ENCODE data around the gene PTPRK. TPM values are rescaled to one million over a fixed set of nuclear protein-coding genes. Genes with fewer than 3 reads are reported as not detected.

Gene PTPRK
- total RNA-seq, 1 experiment from 2014 or later: 34.2 TPM

DNA sequence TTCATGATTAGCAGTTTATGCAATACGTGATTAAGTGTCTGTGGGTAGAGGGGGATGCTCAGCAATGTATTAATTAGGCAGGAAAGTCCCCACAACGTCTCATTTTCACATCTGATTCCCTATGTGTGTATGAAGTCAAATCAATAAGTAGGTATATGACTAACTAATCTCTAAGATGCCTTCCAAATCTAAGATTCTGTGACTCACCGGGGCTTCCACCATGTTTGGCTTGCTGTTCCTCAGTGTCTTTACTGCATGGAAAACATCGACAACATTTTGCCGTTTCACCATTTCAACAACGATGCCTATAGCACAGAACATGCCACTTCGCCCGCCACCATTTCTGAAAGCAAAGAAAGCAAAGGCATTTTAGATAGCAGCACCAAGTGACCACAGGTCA, 547.6 kb downstream of the PTPRK start:
- Histone ChIP-seq H4K20me1 (ENCODE audit: insufficient read depth) (no peaks in the 10 kb centered on the region), H3K27me3 (ENCODE audit: insufficient read depth, low read length) (no peaks in the 10 kb centered on the region), H3K4me3 (replicated peaks in 1 of 2; ENCODE audit: low read depth in 1 of 2, low read length in 2 of 2) (no peak overlapping the region), H2AFZ (ENCODE audit: low read depth, low read length, poor library complexity, severe bottlenecking) (no peak overlapping the region), H3K9me3 (ENCODE audit: control insufficient read depth in 1 of 2, insufficient read depth in 1 of 2, low read depth in 1 of 2, low read length in 2 of 2) (no peaks in the 10 kb centered on the region), H3K79me2 (ENCODE audit: insufficient read depth, low read length) (no peaks in the 10 kb centered on the region), H3K36me3 (ENCODE audit: control insufficient read depth in 1 of 2, insufficient read depth in 2 of 2, low read length in 2 of 2) (no peaks in the 10 kb centered on the region; a peak in 1 of 4 replicates), H3K9me2 (ENCODE audit: insufficient read depth) (no peaks in the 10 kb centered on the region), H3K4me1 (ENCODE audit: control insufficient read depth in 1 of 2, insufficient read depth in 2 of 2, low read length in 2 of 2) (peaks cover 0 to 7% of the 10 kb centered on the region in 2 experiments; a peak in 1 of 4 replicates), H3K4me2 (ENCODE audit: low read length) (no peak overlapping the region), H3K9ac (ENCODE audit: low read length) (no peak overlapping the region), H3K27ac (ENCODE audit: low read depth, low read length) (no peak overlapping the region)
- no TSS peak for BruUV-seq (replicated peaks)
- POLR2A ChIA-PET: no interaction called here
- TF ChIP-seq MAX (IDR thresholded peaks at IDR 0.05) (no peak), YY1 (IDR thresholded peaks at IDR 0.05; ENCODE audit: extremely low read depth, insufficient replicate concordance, low read depth, low read length) (no peak), SIN3A (IDR thresholded peaks at IDR 0.05; ENCODE audit: low read depth) (no peak), SRF (IDR thresholded peaks at IDR 0.05; ENCODE audit: low read depth) (no peak), FOSL1 (IDR thresholded peaks at IDR 0.05; ENCODE audit: low read depth) (no peak), TCF7L2 (IDR thresholded peaks at IDR 0.05; ENCODE audit: borderline replicate concordance, extremely low read depth, insufficient read depth, insufficient read length) (no peak), EGR1 (IDR thresholded peaks at IDR 0.05; ENCODE audit: low read depth) (no peak), SP1 (IDR thresholded peaks at IDR 0.05; ENCODE audit: low read depth) (no peak), RAD21 (IDR thresholded peaks at IDR 0.05; ENCODE audit: low read depth) (no peak), POLR2A (IDR thresholded peaks at IDR 0.05; ENCODE audit: borderline replicate concordance, extremely low read depth, insufficient read depth, insufficient read length) (no peak), CEBPB (IDR thresholded peaks at IDR 0.05; ENCODE audit: low read depth) (no peak)
- TF ChIP-seq, protein P1, sequence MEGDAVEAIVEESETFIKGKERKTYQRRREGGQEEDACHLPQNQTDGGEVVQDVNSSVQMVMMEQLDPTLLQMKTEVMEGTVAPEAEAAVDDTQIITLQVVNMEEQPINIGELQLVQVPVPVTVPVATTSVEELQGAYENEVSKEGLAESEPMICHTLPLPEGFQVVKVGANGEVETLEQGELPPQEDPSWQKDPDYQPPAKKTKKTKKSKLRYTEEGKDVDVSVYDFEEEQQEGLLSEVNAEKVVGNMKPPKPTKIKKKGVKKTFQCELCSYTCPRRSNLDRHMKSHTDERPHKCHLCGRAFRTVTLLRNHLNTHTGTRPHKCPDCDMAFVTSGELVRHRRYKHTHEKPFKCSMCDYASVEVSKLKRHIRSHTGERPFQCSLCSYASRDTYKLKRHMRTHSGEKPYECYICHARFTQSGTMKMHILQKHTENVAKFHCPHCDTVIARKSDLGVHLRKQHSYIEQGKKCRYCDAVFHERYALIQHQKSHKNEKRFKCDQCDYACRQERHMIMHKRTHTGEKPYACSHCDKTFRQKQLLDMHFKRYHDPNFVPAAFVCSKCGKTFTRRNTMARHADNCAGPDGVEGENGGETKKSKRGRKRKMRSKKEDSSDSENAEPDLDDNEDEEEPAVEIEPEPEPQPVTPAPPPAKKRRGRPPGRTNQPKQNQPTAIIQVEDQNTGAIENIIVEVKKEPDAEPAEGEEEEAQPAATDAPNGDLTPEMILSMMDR (IDR thresholded peaks at IDR 0.05 in 2 of 3, conservative IDR thresholded peaks at IDR 0.05 in 1 of 3; ENCODE audit: borderline replicate concordance in 1 of 3, insufficient read depth in 1 of 3, low read depth in 2 of 3, low read length in 2 of 3): no peak
- TF ChIP-seq, protein P2, sequence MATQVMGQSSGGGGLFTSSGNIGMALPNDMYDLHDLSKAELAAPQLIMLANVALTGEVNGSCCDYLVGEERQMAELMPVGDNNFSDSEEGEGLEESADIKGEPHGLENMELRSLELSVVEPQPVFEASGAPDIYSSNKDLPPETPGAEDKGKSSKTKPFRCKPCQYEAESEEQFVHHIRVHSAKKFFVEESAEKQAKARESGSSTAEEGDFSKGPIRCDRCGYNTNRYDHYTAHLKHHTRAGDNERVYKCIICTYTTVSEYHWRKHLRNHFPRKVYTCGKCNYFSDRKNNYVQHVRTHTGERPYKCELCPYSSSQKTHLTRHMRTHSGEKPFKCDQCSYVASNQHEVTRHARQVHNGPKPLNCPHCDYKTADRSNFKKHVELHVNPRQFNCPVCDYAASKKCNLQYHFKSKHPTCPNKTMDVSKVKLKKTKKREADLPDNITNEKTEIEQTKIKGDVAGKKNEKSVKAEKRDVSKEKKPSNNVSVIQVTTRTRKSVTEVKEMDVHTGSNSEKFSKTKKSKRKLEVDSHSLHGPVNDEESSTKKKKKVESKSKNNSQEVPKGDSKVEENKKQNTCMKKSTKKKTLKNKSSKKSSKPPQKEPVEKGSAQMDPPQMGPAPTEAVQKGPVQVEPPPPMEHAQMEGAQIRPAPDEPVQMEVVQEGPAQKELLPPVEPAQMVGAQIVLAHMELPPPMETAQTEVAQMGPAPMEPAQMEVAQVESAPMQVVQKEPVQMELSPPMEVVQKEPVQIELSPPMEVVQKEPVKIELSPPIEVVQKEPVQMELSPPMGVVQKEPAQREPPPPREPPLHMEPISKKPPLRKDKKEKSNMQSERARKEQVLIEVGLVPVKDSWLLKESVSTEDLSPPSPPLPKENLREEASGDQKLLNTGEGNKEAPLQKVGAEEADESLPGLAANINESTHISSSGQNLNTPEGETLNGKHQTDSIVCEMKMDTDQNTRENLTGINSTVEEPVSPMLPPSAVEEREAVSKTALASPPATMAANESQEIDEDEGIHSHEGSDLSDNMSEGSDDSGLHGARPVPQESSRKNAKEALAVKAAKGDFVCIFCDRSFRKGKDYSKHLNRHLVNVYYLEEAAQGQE (IDR thresholded peaks at IDR 0.05; ENCODE audit: low read depth): no peak
- RAD21 ChIA-PET (ENCODE audit: low non-redundant PET in 1 of 2, low total read pairs in 2 of 2, uncharacterized antibody in 2 of 2, unreplicated experiment in 2 of 2): no interaction called here
- DNase-seq (ENCODE audit: low read depth, low spot score): no peak
- no peak for ATAC-seq
- intact Hi-C loops (cut with micrococcal nuclease): no loop called here
- CTCF ChIA-PET: no interaction called here
